ENCODE data around the gene RAPGEF4. TPM values are rescaled to one million over a fixed set of nuclear protein-coding genes. Genes with fewer than 3 reads are reported as not detected.

RAPGEF4 gene
- total RNA-seq, 1 experiment from 2014 or later: 1.4 TPM

DNA sequence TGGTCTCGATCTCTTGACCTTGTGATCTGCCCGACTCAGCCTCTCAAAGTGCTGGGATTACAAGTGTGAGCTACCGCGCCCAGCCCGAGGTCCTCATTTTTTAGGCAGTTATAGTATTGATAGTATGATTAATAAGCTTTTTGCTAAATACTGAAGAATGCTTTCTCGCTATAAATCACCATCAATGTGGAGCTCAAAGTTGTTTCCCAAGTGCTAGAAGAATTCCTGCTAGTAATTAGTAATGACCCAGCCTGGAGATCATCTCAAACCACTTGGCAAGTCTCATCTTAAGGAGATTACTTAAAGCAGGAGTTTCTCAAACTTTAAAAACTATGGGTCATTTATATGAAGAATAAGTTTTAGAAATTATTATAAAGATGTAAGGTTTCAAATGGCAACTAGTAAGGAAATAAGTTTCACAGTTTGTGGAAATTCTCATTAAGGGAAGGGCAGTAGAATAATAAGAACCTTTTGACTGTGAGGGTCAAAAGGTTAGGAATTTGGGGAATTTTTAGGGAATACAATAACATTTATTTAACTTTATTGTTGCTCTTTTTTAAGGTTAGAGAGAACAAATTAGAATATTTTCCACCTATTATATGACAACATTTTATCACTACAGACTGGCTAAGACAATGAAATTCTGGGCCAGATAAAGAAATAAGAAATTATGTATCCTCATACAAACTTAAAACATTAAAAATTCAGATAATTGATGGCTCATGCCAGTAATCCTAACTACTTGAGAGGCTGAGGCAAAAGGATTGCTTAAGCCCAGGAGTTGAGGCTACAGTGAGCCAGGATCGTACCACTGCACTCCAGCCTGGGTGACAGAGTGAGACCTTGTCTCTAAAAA is 191.4 kb downstream of the RAPGEF4 start:
- H2BK12ac ChIP-seq (ENCODE audit: insufficient read length, low read depth, low read length): no peak overlapping the region
- H3K4me1 Mint-ChIP-seq: peaks cover 19 to 31% of the 10 kb centered on the region in 2 experiments
- no peak overlapping the region for H4K8ac ChIP-seq (replicated peaks; ENCODE audit: insufficient read length, low read depth, low read length)
- no peak overlapping the region for H2BK120ac ChIP-seq (ENCODE audit: low read depth, low read length, poor library complexity, severe bottlenecking)
- no peak overlapping the region for H2BK15ac ChIP-seq (ENCODE audit: low read depth, low read length)
- TF ChIP-seq, protein P1, sequence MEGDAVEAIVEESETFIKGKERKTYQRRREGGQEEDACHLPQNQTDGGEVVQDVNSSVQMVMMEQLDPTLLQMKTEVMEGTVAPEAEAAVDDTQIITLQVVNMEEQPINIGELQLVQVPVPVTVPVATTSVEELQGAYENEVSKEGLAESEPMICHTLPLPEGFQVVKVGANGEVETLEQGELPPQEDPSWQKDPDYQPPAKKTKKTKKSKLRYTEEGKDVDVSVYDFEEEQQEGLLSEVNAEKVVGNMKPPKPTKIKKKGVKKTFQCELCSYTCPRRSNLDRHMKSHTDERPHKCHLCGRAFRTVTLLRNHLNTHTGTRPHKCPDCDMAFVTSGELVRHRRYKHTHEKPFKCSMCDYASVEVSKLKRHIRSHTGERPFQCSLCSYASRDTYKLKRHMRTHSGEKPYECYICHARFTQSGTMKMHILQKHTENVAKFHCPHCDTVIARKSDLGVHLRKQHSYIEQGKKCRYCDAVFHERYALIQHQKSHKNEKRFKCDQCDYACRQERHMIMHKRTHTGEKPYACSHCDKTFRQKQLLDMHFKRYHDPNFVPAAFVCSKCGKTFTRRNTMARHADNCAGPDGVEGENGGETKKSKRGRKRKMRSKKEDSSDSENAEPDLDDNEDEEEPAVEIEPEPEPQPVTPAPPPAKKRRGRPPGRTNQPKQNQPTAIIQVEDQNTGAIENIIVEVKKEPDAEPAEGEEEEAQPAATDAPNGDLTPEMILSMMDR (conservative IDR thresholded peaks at IDR 0.05): no peak
- no peak overlapping the region for H3K9ac ChIP-seq (ENCODE audit: extremely low read depth, insufficient read length, low read length)
- H3T11ph ChIP-seq (ENCODE audit: low read length): no peak overlapping the region
- H3K4me1 ChIP-seq (ENCODE audit: insufficient read depth, low read length): peaks cover 2% of the 10 kb centered on the region; the same call in 1 of the 2 replicates
- H3K56ac ChIP-seq (ENCODE audit: insufficient read length, low read depth, low read length): no peak overlapping the region
- H3K27me3 ChIP-seq (ENCODE audit: insufficient read depth, low read length): no peaks in the 10 kb centered on the region
- no peaks in the 10 kb centered on the region for H3K36me3 Mint-ChIP-seq (ENCODE audit: insufficient read depth in 1 of 3, low read depth in 3 of 3)
- no peak overlapping the region for H2BK20ac ChIP-seq (ENCODE audit: low read depth, low read length, poor library complexity, severe bottlenecking)
- H3K9me3 Mint-ChIP-seq: no peaks in the 10 kb centered on the region; a peak in 2 of 5 replicates
- peaks cover 1% of the 10 kb centered on the region; the same call in 1 of the 2 replicates for H3K27me3 Mint-ChIP-seq (ENCODE audit: low read depth)
- H3K79me2 ChIP-seq (ENCODE audit: insufficient read depth, low read length): no peaks in the 10 kb centered on the region
- H3K18ac ChIP-seq (ENCODE audit: insufficient read length, low read depth, low read length): no peak overlapping the region
- no peak overlapping the region for H3K27ac ChIP-seq (ENCODE audit: insufficient read length, low read depth, low read length)
- no peak overlapping the region for H3K23ac ChIP-seq (ENCODE audit: insufficient read length, low read depth, low read length)
- no peak overlapping the region for H4K91ac ChIP-seq (ENCODE audit: insufficient read length, low read depth, low read length)
- WGBS (ENCODE audit: extremely low coverage, insufficient read length, low lambda C conversion rate): no CpG with 5 or more reads among the region's 7 CpGs
- H3K4me3 Mint-ChIP-seq: no peak overlapping the region
- no peak overlapping the region for H2AK5ac ChIP-seq (ENCODE audit: insufficient read length, low read length)
- H4K5ac ChIP-seq (ENCODE audit: insufficient read length, low read depth, low read length): no peak overlapping the region
- H3K4me2 ChIP-seq (ENCODE audit: insufficient read depth, insufficient read length, low read length): no peak overlapping the region
- no peaks in the 10 kb centered on the region for H3K23me2 ChIP-seq (ENCODE audit: insufficient read length, low read depth, low read length, poor library complexity, severe bottlenecking)
- no peaks in the 10 kb centered on the region for H4K20me1 ChIP-seq (ENCODE audit: control insufficient read depth, insufficient read depth, insufficient read length)
- no peaks in the 10 kb centered on the region for H3K9me3 ChIP-seq (ENCODE audit: control insufficient read depth, low read depth, low read length)
- H2BK5ac ChIP-seq (ENCODE audit: insufficient read length, low read length): no peak overlapping the region
- H3K4ac ChIP-seq (ENCODE audit: low read depth, low read length): no peak overlapping the region
- no peak overlapping the region for H3K27ac Mint-ChIP-seq
- H3K79me1 ChIP-seq (ENCODE audit: insufficient read depth, low read depth, low read length, poor library complexity, severe bottlenecking): no peaks in the 10 kb centered on the region
- no peak overlapping the region for H3K14ac ChIP-seq (ENCODE audit: insufficient read depth, low read length)
- DNase-seq: no peak
- no peak overlapping the region for H2AFZ ChIP-seq (ENCODE audit: low read length)
